ENCODE results near the gene ROR1.

Gene ROR1

DNA sequence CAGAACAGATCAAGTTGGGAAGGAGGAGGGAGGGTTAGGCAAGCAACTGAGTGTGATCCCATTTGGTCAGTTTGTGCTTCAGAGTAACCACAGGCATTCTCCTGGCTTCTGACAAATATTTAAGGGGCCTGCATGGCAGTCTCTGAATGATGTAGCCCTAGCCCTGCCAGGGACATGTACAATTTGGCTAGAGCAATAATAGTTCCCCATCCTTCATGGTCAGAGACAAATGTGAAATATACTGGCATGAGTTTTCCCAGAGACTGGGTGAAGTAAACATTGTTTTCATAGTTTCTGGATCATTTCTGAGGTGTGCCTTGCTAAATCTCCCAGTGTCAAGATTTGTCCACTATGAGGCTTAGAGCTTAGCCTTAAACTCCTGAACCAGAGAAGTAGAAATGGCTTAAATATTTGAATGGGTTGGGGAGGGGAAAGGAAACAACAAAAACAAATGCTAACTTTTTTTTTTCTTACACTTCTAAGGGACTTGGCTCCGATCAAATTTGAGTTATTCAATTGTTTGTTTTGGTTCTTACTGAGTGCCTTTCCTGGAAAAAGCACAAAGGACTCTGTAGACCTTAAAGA, 387.6 kb downstream of the ROR1 start:
- no peak for DNase-seq

DNA sequence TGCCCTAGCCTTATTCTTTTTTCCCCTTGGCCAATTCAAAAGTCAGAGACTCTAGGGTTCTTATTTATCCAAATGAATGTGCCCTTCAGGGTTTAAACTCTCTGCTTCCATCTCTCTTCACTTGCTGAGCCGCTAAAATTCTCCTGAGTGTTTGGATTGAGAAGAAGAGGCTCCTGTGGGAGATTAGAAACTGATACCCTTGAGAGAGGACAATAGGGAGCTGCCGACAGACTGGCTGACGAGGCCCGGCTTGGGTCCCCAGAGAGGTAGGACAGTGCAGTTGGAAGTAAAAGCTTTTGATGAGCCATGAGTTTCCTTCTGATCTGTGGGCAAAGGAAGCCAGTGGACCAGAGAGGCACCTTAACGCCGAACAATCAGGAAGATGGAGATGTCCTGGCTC, 388.3 kb downstream of the ROR1 start:
- DNase-seq = no peak

DNA sequence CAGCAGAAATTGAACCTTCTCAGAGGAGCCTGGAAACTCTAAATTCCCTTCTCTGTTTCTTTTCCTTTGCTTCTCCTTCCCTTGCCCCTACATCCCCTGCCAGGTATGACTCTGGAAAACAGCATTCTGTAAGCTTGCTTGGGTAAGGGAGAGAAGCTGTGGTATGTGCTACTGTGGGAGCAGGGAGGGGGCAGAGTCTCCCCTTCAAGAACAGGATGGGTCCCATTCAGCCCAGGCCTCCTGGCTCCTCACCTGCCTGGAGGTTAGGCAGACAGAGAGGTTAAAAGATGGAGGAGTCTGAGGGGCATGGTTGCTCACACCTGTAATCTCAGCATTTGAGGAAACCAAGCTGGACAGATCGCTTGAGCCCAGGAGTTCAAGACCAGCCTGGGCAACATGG, 389.0 kb downstream of the ROR1 start:
- DNase-seq = no peak

DNA sequence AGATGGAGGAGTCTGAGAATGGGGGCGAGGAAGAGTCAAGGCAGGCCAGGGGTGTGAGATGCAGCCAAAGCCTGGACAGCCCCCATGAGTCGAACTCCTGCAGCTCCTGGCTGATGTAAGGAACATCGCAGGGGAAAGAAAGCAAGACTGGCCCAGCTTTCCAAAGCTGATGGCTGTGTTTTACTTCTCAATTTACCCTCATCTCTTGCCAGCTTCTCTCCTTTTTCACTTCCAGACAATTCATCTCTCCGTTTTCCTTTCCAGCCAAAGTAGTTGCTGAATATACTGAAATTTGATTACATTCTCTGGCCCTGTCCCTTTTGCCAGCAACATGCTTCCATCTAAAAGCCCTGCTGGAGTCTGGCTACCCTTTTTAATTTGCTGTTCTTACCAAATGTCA, 389.6 kb downstream of the ROR1 start:
- DNase-seq = no peak

DNA sequence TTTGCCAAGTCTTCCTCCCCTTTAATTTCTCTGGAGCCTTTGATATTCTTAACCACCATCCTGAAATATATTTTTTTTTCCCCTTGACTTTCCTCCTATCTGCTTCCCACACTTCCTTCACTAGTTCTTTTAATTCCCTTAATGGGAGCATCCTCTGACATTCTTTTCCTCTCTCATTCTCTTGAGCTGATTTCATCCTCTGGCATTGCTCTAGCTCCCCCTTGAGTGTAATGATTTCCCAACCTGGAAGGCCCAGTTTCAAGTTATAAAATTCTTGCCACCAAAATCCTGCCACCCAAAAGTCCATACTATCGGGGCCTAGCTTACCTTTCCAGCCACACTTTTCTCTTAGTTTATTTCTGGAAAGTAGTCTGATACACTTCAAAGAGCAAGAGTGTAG, 390.2 kb downstream of the ROR1 start:
- no peak for DNase-seq

DNA sequence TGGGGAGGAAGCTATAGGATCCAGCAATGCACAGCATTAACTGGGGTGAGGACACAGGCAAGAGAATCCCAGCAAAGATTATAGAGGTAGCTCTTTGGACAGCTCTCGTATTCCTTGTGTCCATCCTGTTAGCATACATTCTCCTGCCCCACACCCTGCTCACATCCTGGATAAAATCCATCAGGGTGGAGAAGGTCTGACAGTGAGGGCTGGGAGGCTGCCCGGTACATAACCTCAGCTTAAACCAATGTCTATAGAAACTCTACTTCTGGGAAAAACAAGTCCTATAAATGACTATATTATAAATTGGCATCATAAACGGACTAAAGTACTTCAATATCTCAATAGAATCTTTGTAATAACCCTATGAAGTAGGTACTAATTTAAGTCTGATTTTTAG, 392.8 kb downstream of the ROR1 start:
- no peak for DNase-seq

DNA sequence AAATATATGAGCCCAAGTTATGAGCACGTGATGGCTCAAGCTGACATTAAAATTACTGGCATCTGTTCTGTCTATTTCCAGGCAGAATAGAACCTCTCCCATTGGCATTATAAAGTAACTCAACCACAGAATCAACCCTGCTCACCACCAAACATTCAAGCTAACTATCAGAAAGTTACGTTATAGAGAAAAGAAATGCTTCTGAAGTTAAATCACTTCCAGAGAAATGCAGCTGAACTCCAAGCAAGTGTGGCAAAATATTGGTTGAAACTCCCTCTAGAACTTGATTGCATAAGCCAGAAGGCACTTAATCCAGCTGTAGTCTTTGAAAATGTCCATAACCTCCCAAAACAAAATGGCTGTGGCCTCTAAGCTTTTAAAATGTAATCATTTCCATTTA, 393.4 kb downstream of the ROR1 start:
- DNase-seq = no peak

DNA sequence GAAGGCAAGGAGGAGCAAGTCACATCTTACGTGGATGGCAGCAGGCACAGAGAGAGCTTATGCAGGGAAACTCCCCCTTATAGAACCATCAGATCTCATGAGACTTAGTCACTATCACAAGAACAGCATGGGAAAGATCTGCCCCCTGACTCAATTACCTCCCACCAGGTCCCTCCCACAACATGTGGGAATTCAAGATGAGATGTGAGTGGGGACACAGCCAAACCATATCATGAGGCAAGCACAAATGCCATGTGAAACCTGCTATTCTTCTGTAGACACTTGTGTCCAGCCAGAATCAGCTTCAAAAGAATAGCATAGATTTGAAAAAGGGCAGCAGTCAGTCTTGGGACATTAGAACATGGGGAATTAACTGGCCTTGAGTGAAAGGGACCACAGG, 397.4 kb downstream of the ROR1 start:
- DNase-seq = peak; percentile 61 to 72 (median 66)

DNA sequence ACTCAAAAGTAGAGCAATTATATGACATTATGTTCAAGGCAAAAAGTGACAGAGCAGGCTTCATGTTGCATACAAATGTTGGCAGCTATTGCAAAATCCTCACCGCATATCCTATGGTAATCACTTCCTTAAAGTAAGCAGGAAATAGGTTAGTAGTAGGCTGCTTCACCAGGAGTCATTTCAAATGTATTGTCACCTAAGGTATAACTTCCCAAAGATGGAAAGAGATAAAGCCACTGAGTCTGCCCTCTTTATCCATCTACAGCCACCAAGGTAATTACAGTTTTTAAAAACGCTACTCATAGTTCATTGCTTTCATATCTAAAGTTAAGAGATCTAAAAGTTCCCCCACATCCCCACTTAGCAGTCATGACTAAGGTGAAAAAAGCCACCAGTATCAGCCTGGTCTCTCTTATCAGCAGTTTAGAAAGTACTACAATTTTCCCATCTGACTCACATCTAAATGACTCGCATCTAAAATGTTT, 398.0 kb downstream of the ROR1 start:
- peak; percentile 60 to 74 (median 64) for DNase-seq

DNA sequence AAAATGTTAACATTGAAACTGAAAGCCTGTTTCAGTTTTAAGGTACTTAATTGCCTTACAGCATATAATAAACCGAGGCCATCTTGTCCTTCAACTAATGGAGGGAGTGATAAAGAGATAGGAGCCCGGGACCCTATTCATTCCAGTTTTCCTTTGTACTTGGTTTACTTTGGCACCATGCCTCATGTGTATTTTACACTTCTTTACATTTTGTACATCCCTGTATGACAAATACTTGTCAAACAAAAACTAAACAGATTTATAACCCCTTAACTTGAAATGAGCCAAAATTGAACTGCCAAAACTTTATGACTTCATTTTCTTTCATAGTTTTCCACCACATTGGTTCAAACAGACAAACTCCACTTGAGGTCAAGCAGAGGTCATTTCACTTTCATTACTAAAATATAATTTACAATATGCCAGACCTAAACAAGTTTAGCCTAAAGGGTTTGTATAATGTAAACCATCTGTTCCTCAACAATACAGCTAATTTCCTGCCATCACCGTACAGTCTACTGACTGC, 398.7 kb downstream of the ROR1 start:
- no peak for DNase-seq

DNA sequence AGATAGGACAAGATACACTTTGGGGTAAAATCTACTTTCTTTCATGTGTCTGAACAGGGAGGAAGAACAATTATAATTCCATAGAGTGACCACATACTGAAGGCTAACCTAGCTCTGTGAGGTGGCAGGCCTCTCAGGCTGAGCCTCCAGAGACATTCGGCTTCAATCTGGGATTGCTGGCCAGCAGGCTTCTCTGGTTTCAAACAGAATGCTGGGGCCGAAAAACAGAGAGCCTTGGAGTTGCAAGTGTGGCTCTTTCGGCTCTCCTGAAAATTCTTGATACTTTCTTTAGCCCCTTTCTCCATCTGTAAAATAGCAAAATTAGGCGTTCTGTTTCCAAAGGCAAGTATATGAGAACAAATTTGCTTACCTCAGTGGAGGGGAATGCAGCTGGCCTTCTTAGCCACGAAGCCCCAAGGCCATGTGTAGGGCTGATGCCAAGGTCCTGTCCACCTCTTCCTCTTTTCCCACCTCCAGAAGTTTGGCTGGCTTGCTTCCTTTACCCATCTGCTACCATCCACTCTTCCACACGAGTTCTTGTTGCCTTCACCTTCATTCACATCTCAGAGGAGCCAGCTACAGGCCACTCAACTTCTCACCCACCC, 399.6 kb downstream of the ROR1 start:
- DNase-seq = no peak

DNA sequence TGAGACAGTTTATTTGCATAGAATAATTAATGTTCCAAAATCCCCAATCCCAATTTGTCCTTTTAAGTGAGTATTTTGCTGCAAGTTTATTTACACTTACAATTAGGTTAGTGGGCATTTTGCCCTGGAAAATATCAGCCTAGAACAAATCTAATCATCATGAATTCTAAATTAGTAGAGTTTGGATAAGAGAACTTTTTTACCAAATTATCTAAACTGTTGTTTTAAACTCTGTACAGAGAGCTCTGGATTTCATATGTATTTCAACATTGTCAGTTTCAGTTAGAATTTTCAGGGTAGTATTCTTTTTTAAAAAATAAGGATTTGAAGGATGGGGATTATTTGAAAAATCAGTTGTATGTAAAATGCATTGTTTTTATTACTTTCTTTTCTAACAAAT, 401.8 kb downstream of the ROR1 start:
- no peak for DNase-seq

DNA sequence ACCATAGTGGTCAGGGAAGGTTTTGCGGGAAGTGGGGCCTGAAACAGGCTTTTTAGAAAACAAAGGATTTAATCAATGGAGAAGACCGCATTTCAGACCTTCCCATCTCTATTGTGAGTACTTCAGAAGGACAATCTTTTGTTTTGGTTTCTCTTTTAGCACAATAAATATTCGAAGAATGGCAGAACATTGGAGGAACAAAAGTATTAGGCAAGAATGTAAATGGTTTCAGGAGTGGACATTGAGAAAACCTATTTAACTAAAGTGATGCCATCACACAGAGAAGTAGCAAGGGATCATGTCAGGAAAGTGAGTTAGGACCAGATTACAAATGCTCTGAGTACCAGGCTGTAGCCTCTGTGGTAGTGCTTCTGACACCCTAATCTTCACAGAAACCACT, 402.8 kb downstream of the ROR1 start:
- DNase-seq = no peak

DNA sequence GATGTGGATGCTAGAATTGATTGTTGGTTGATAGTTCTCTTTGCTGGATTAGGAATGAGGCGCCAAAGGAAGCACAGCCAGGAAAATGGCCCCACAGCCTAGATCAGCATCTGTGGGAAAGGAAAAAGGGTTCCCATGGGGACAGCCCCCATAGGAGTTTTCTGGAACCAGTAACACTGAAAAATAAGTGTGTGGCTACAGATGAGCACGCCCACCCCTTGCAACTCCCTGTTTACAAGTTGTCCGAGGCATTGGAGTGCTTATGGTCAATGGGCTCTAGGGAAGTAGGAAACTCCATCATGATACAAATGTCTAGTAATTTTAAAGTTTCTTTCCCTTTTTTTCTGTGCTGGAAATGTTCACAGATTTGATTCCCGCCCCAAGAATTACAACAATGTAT, 405.8 kb downstream of the ROR1 start:
- no peak for DNase-seq

DNA sequence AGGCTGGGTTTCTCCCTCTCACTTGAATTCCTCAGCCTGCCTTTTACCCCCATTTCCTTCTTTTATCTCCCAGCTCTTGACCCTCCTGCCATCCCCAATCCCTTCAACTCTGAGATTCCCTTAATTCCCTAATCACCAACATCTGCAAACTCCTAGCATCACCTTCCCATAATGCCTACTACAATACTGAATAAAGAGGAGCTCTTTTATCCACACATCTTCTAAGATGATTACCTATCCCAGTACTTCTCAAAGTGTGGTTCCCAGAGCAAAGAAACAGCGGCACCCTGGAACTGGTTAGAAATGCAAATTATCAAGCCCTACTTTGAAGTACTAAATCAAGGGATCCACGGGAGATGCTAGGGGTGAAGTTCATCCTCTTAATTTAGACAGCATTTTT, 408.4 kb downstream of the ROR1 start:
- no peak for DNase-seq

DNA sequence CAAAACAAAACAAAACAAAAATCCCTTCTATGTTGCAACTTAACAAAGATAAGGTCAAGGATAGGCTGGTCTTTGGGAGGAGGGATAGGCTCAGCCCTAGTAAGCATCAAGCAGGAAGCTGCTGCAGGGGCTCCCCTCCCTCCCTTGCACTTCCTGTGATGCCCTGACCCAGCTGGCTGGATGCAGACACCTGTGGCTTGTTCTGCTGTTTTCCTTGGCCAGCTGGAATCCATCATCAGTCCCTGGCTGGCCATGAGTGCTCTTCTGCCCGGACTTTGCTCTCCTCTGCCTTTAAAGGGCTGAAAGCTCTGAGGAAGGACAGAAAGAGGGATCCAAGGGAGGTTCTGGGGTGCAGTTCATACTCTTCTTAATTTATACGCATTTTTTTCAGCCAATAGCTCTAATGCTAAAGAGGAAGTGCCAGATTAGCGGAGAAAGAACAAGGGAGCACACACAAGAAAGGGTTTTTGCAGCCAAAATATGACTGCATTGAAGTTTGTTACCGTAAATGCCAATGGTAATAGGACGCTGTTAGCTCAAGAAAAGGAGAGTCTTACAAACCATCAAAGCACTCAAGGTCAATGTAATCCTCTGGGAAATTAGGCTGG, 409.7 kb downstream of the ROR1 start:
- DNase-seq = no peak

DNA sequence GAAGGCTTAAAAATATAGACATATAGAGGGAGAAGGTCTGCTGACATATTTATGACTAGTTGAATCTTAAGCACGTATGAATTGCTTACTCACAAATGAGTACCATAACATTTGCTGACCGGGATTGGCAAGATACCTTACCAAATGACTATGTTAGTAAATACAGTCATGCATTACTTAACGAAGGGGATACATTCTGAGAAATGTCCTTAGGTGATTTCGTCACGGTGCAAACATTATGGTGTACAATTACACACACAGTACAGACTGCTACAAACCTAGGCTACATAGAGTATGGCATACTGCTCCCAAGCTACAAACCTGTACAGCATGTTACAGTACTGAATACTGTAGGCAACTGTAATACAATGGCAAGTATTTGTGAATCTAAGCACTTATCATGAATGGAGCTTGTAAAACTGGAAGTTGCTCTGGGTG, 410.2 kb downstream of the ROR1 start:
- DNase-seq = no peak

DNA sequence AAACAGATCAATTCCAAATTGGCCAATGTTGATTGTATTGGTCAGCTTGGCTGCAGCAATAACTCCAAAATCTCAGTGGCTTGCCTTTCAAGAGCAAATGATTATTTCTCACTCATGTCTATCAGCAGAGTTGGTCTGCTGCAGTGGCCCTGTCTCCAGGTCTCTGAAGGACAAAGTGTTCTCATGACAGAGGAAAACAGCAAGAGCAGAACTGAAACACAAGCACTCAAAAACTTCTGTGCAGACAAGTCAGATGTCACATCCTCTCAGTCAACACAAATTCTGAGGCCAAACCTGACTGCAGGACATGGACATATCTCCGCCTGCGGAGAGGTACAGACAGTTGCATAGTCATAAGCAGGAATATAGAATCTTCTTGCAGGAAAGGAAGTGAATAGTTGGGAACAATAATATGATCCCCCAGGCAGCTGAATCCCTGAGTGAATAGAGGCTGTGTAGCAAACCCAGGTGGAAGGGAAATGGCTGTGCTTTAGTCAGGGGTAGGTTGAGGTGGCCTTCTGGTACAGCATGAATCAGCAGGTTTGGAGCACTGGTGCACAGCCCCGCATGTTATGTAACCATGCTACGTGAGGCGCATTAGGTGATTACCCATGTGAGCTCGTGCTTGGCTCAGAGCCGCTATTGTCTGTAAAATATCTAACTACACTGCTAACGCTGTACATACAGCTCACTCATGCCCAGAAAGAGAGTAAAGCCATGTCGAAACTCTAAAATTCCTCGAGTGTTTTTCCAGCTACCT, 412.5 kb downstream of the ROR1 start:
- DNase-seq = no peak

DNA sequence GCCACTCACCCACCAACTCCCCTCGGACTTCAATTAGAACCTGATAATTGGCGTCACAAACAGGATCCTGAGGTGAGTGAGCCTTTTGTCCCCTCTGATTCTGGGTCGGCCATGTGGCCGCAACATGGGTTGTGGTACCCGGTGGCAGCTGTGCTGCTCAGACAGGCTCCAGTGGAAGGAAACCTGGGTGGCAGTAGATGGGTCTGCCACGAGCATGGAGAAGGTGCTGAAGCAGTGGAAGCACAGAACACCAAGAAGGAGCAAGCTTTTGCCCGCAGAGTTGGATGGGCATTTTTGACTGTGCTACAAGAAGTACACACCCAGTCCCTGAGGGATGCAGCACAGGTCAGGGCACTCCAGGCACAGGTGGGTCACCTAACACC, 413.1 kb downstream of the ROR1 start:
- no peak for DNase-seq

DNA sequence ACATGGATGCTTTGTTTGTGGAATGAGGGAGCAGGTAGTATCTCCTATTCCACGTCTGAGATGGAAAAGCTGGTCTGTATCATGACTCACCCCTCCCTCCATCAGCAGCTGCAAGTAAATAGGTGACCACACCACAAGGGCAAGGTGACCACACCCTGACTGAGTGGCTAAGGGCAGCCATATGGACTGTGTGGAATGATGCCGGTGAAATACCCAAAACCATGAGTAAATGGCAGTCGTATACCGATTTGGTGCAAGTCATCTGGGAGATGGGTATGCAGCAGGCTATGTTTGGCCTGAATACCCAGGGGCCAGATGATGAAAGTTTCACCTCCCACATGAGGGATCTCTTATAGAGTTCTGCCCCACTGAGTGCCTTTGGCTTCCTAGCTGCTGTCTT, 413.8 kb downstream of the ROR1 start:
- DNase-seq = no peak

DNA sequence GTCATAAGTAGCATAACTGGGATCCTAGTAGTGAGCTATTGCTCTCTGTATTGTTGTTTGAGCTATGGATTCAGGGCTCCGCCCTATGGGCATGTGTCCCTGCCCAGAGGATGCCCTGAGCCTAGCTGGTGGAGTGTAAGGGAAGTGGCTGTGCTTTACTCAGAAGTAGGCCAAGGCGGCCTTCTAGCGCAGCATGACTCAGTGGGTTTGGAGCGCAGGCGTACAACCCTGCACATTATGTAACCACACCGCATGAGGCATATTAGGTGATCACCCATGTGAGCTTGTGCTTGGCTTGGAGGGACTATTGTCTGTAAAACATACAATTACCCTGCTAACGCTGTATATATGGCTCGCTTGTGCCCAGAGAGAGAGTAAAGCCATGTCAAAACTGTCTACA, 418.5 kb downstream of the ROR1 start:
- DNase-seq = no peak

DNA sequence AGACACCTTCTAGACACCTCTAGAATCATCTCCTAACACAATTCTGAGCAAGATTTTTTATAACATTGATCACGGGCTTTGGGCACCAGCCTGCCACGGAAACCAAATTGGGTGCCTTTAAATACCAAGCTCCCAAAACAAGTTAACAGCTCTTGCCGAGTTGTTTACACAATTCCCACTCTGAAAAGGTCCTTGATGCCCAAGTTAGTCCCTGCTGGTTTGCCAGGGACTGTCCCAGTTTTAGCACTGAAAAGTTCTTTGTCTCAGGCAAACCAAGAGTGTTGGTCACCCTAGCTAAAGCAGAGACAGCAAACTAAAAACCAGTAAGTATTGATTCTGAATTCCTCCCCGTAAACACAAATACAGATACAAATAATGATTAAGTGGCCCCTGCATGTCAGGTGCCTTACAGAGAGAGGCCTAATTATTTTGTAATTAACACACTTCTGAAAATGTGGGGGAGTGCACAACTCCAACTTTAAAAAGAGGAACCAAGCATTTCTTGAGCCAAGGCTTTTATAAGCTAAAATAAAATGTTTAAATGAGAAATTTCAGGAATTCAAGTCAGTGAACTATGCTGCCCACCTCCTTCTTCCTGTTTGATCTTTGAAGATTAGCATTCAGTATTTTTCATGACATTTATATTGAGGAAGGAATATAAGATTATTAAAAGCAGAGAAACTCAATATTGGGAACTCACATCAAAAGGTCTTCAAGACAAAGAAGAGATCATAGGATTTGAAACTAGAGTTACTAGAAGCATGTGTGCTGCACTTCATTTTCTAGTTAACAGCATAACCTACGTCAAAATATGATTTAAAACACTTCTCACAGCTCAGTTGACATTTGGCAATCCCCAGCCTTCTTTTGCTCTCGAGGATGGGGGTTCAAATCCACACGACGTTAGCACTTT, 420.6 kb downstream of the ROR1 start:
- peak in 2 of 3 donors; percentile 11 to 34 for DNase-seq

DNA sequence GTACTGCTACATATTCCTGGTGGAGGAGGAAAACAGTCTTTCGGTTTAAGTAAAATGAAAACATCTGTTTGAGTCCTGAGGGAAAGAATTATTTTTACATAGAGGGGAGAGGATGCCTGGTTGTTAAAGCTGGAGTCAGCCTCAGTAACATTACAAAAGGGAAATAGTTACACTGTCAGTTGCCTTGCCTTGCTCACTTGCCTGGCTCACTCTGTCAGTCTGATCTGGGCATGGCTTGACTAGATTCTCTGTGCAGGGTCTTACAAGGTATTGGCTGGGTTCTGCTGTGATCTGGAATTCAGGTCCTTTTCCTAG, 421.2 kb downstream of the ROR1 start:
- no peak for DNase-seq
